Glutamatergic neuron (in vitro differentiated cells): ENCODE data around the gene PCDHB7. TPM values are rescaled to one million over a fixed set of nuclear protein-coding genes. Genes with fewer than 3 reads are reported as not detected.
"Not testable (repeated sequence)": the region's sequence is repeated elsewhere in the genome, so short reads cannot be mapped to it uniquely, and the experiment has no call there.

Source experiments
- DNase-seq: peaks from one replicate; pipeline ENCODE4 v3.0.0; 2022
- H3K27ac Mint-ChIP-seq: one replicate; pipeline ENCODE4 v1.8.0; 2020; ENCODE audit warnings: mild to moderate bottlenecking, mixed read lengths, inconsistent platforms; ENCODE audit not compliant: unreplicated experiment
- H3K27me3 Mint-ChIP-seq: one replicate; pipeline ENCODE4 v1.8.0; 2020; ENCODE audit warnings: mild to moderate bottlenecking, moderate library complexity, mixed read lengths, inconsistent platforms; ENCODE audit not compliant: unreplicated experiment
- H3K36me3 Mint-ChIP-seq: one replicate; pipeline ENCODE4 v1.8.0; 2020; ENCODE audit warnings: mild to moderate bottlenecking, mixed read lengths, inconsistent platforms; ENCODE audit not compliant: unreplicated experiment
- H3K4me1 Mint-ChIP-seq: one replicate; pipeline ENCODE4 v1.8.0; 2020; ENCODE audit warnings: mild to moderate bottlenecking, low read depth, mixed read lengths, inconsistent platforms; ENCODE audit not compliant: unreplicated experiment
- H3K4me3 Mint-ChIP-seq: one replicate; pipeline ENCODE4 v1.8.0; 2020; ENCODE audit warnings: mild to moderate bottlenecking, mixed read lengths, inconsistent platforms; ENCODE audit not compliant: unreplicated experiment
- H3K9me3 Mint-ChIP-seq: one replicate; pipeline ENCODE4 v1.8.0; 2020; ENCODE audit warnings: mild to moderate bottlenecking, moderate library complexity, mixed read lengths, inconsistent platforms; ENCODE audit not compliant: unreplicated experiment
- CTCF ChIP-seq: fragments of 200-600 bp; sonication (generic); IDR thresholded peaks from one replicate; pipeline ENCODE4 v1.5.0; 2021; ENCODE audit not compliant: partially characterized antibody, unreplicated experiment
- long read RNA-seq: library from polyadenylated mRNA; unstranded; transcript quantifications from one replicate; pipeline ENCODE4 v2.0.0, GENCODE V29; 2020; ENCODE audit not compliant: unreplicated experiment
- total RNA-seq: library from RNA; stranded (reverse); fragmentation: NEBNext Ultra II Directional; extraction: Animal tissue kit (Norgen Biotek cat#: 25700); gene quantifications from one replicate; pipeline ENCODE4 v1.2.1, GENCODE V29; 2021; ENCODE audit not compliant: unreplicated experiment

The PCDHB7 gene
- 3.4 TPM for total RNA-seq
- long read RNA-seq, partial matches to known transcripts, result 0 of 1 reads
- long read RNA-seq, other reads (novel, unspliced or antisense), result 0 of 1 reads

- H3K27ac Mint-ChIP-seq, result no peak within 1 kb of the TSS
- peak within 1 kb of the TSS; percentile 9 for H3K4me3 Mint-ChIP-seq
- peaks cover 14% of the 10 kb centered on the region for H3K9me3 Mint-ChIP-seq
- no peaks in the 10 kb centered on the region for H3K27me3 Mint-ChIP-seq
- DNase-seq, result peak; percentile 33
- H3K36me3 Mint-ChIP-seq, result peaks cover 19% of the 10 kb centered on the region
- no peaks in the 10 kb centered on the region for H3K4me1 Mint-ChIP-seq
- TF ChIP-seq CTCF, result peak; percentile 31
Observed at GRCh38 chr5:141172381-141173204, at the start of gene PCDHB7. Gene PCDHB7, plus strand, starts transcription at chr5:141172644. Its CDS starts 192 bp downstream, at chr5:141172836.

- not testable (repeated sequence) for DNase-seq, H3K4me1 Mint-ChIP-seq, H3K27ac Mint-ChIP-seq, H3K4me3 Mint-ChIP-seq, H3K9me3 Mint-ChIP-seq, H3K27me3 Mint-ChIP-seq
- H3K36me3 Mint-ChIP-seq, result peaks cover 20% of the 10 kb centered on the region
Observed at GRCh38 chr5:141123396-141124135, 48.9 kb upstream of the PCDHB7 start.

- no peak for TF ChIP-seq CTCF
- Mint-ChIP-seq H3K4me1 (no peaks in the 10 kb centered on the region), H3K27me3 (peaks cover 2% of the 10 kb centered on the region), H3K9me3 (peaks cover 8% of the 10 kb centered on the region), H3K36me3 (peaks cover 20% of the 10 kb centered on the region), H3K27ac (no peak overlapping the region), H3K4me3 (no peak overlapping the region)
- no peak for DNase-seq
Observed at GRCh38 chr5:141127305-141127704, 45.1 kb upstream of the PCDHB7 start.

GRCh38 chr5:141135030-141135717, 37.3 kb upstream of the PCDHB7 start, which contains the start of gene PCDHB5:
Gene PCDHB5, plus strand, starts transcription at chr5:141135206. Its CDS starts 229 bp downstream, at chr5:141135435.
- DNase-seq, result peak; percentile 70
- H3K4me3 Mint-ChIP-seq, result peak within 1 kb of the TSS; percentile 94
- H3K9me3 Mint-ChIP-seq, result peaks cover 30% of the 10 kb centered on the region
- no peaks in the 10 kb centered on the region for H3K4me1 Mint-ChIP-seq
- peaks cover 19% of the 10 kb centered on the region for H3K27me3 Mint-ChIP-seq
- TF ChIP-seq CTCF, result peak; percentile 85
- H3K36me3 Mint-ChIP-seq, result peaks cover 70% of the 10 kb centered on the region
- H3K27ac Mint-ChIP-seq, result peak within 1 kb of the TSS; percentile 99

- Mint-ChIP-seq H3K4me1 (no peaks in the 10 kb centered on the region), H3K27ac (peak overlapping the region; percentile 99), H3K4me3 (peak overlapping the region; percentile 94), H3K36me3 (peaks cover 73% of the 10 kb centered on the region), H3K9me3 (peaks cover 30% of the 10 kb centered on the region), H3K27me3 (peaks cover 17% of the 10 kb centered on the region)
- DNase-seq, result peak; percentile 39
- no peak for TF ChIP-seq CTCF
Observed at GRCh38 chr5:141135718-141136266, 36.7 kb upstream of the PCDHB7 start.

GRCh38 chr5:141137346-141137745, 35.1 kb upstream of the PCDHB7 start:
- Mint-ChIP-seq H3K27me3 (peaks cover 19% of the 10 kb centered on the region), H3K9me3 (peaks cover 30% of the 10 kb centered on the region), H3K36me3 (peaks cover 77% of the 10 kb centered on the region)
- H3K4me3 Mint-ChIP-seq, H3K27ac Mint-ChIP-seq, DNase-seq, H3K4me1 Mint-ChIP-seq: not testable (repeated sequence)
